ENCODE measurements around the gene GPX3. TPM values are rescaled to one million over a fixed set of nuclear protein-coding genes. Genes with fewer than 3 reads are reported as not detected.

Gene GPX3
- total and polyA plus RNA-seq, 9 of the 15 experiments (the other 6 are each of a cell fraction or from before 2014, with no cell fraction given) = 0.25 to 0.86 TPM; not detected in 7

- Histone ChIP-seq H3K36me3 (ENCODE audit: control insufficient read depth, insufficient read depth, low read length) (peaks cover 30% of the 10 kb centered on the region; the same call in 2 of the 3 replicates), H3K4me1 (replicated peaks in 1 of 2; ENCODE audit: control insufficient read depth in 2 of 2, insufficient read depth in 2 of 2, low read length in 2 of 2) (peaks cover 11 to 15% of the 10 kb centered on the region in 2 experiments; a peak in 3 of 5 replicates), H3K27me3 (ENCODE audit: control insufficient read depth in 2 of 2, insufficient read depth in 2 of 2, low read length in 2 of 2) (no peaks in the 10 kb centered on the region), H3K4me3 (no peak overlapping the region), H3K79me2 (ENCODE audit: control insufficient read depth, insufficient read depth, low read length) (peaks cover 83% of the 10 kb centered on the region), H3K9ac (ENCODE audit: insufficient read depth in 1 of 2, low read depth in 2 of 2, low read length in 2 of 2) (no peak overlapping the region), H4K20me1 (replicated peaks; ENCODE audit: control insufficient read depth, insufficient read depth, low read length) (peaks cover 15% of the 10 kb centered on the region), H3K27ac (ENCODE audit: extremely low read depth, low read depth, low read length) (no peak overlapping the region), H3K9me3 (replicated peaks; ENCODE audit: control insufficient read depth, insufficient read depth, low read depth, low read length) (no peaks in the 10 kb centered on the region), H2AFZ (ENCODE audit: low read depth, low read length) (no peak overlapping the region), H3K4me2 (ENCODE audit: insufficient read depth, low read length) (no peak overlapping the region), H3K9me1 (ENCODE audit: control insufficient read depth, insufficient read depth, low read length) (peaks cover 6% of the 10 kb centered on the region)
- DNase-seq (ENCODE audit: extremely low read depth in 1 of 4, low spot score in 3 of 4) = no peak
- intact Hi-C loops (cut with micrococcal nuclease) (no loop called here), in situ Hi-C loops (cut with MboI) (no loop called here)
- no peak for ATAC-seq
- TF ChIP-seq ESRRA (IDR thresholded peaks at IDR 0.05; ENCODE audit: borderline replicate concordance, low read depth) = no peak
- no peak for TF ChIP-seq ZNF707 (CRISPR knock-in tag; conservative IDR thresholded peaks at IDR 0.05)
- TF ChIP-seq ZNF146 (CRISPR knock-in tag; IDR thresholded peaks at IDR 0.05; ENCODE audit: unreplicated experiment) = peak; percentile 71
- ChIA-PET CTCF (ENCODE audit: low intra/inter-chr PET ratio) (no interaction called here), POLR2A (no interaction called here)
- BruUV-seq (replicated peaks) = no TSS peak
- FAIRE-seq = no peak
- 93% methylated on average over 2 of the region's 2 CpGs for WGBS (ENCODE audit: insufficient coverage, low coverage, missing lambda C conversion rate)
These were observed 54.2 kb downstream of the GPX3 start for GRCh38 chr5:151074557-151074956.

GRCh38 chr5:151075698-151076331 is 55.4 kb downstream of the GPX3 start:
- in situ Hi-C loops (cut with MboI) (no loop called here), intact Hi-C loops (cut with micrococcal nuclease) (no loop called here)
- ATAC-seq (no peak), FAIRE-seq (no peak), DNase-seq (ENCODE audit: extremely low read depth in 1 of 4, low spot score in 3 of 4) (no peak)
- H3K9ac ChIP-seq (ENCODE audit: insufficient read depth in 1 of 2, low read depth in 2 of 2, low read length in 2 of 2) = peak overlapping the region in 1 of 2 experiments; percentile 84; a peak in 2 of 4 replicates
- H3K9me3 ChIP-seq (replicated peaks; ENCODE audit: control insufficient read depth, insufficient read depth, low read depth, low read length) = no peaks in the 10 kb centered on the region
- no peak overlapping the region for H3K27ac ChIP-seq (ENCODE audit: extremely low read depth, low read depth, low read length)
- WGBS (ENCODE audit: insufficient coverage, low coverage, missing lambda C conversion rate) = 77% methylated on average over 4 of the region's 5 CpGs
- no peaks in the 10 kb centered on the region for H3K27me3 ChIP-seq (ENCODE audit: control insufficient read depth in 2 of 2, insufficient read depth in 2 of 2, low read length in 2 of 2)
- H4K20me1 ChIP-seq (replicated peaks; ENCODE audit: control insufficient read depth, insufficient read depth, low read length) = peaks cover 13% of the 10 kb centered on the region
- no TSS peak for BruUV-seq (replicated peaks)
- CTCF ChIA-PET (ENCODE audit: low intra/inter-chr PET ratio) = no interaction called here
- H2AFZ ChIP-seq (ENCODE audit: low read depth, low read length) = no peak overlapping the region
- H3K36me3 ChIP-seq (ENCODE audit: control insufficient read depth, insufficient read depth, low read length) = peaks cover 24% of the 10 kb centered on the region; the same call in 2 of the 3 replicates
- H3K79me2 ChIP-seq (ENCODE audit: control insufficient read depth, insufficient read depth, low read length) = peaks cover 86% of the 10 kb centered on the region
- H3K4me1 ChIP-seq (replicated peaks in 1 of 2; ENCODE audit: control insufficient read depth in 2 of 2, insufficient read depth in 2 of 2, low read length in 2 of 2) = peaks cover 14 to 15% of the 10 kb centered on the region in 2 experiments; a peak in 4 of 5 replicates
- peaks cover 5% of the 10 kb centered on the region for H3K9me1 ChIP-seq (ENCODE audit: control insufficient read depth, insufficient read depth, low read length)
- no peak overlapping the region for H3K4me2 ChIP-seq (ENCODE audit: insufficient read depth, low read length)
- POLR2A ChIA-PET = interaction anchor here (1.1 kb wide), 1 partner anchor 23 kb away, joined by 4 read pairs; no protein-coding TSS in a partner anchor
- H3K4me3 ChIP-seq = no peak overlapping the region
- TF ChIP-seq ZNF184 (CRISPR knock-in tag; IDR thresholded peaks at IDR 0.05) (no peak), ZNF766 (CRISPR knock-in tag; conservative IDR thresholded peaks at IDR 0.05) (no peak), MBD2 (IDR thresholded peaks at IDR 0.05; ENCODE audit: borderline replicate concordance, low read depth) (no peak), RBFOX2 (IDR thresholded peaks at IDR 0.05; ENCODE audit: low read depth, low read length) (0 out of 2 replicates have a peak, but pooled peaks have one; percentile 21), DLX4 (CRISPR knock-in tag; IDR thresholded peaks at IDR 0.05) (no peak), RBM15 (IDR thresholded peaks at IDR 0.05; ENCODE audit: insufficient read depth, low read length) (no peak), POLR2AphosphoS2 (IDR thresholded peaks at IDR 0.05; ENCODE audit: low read length) (no peak), ZNF75A (CRISPR knock-in tag; IDR thresholded peaks at IDR 0.05) (no peak), KLF10 (CRISPR knock-in tag; IDR thresholded peaks at IDR 0.05) (no peak), FOXA3 (CRISPR knock-in tag; conservative IDR thresholded peaks at IDR 0.05 in 1 of 2, IDR thresholded peaks at IDR 0.05 in 1 of 2) (no peak), EGR1 (conservative IDR thresholded peaks at IDR 0.05) (peak; percentile 84)

Measured in K562 (cell line).